HL-60/S4 (cell line): ENCODE data around the gene PTGER4.

Source experiments
- in situ Hi-C: fragments of 300-500 bp; cut with MboI; formaldehyde crosslinking; loops from 2 replicates; pipeline ENCODE4 v1.14.3; 2022; ENCODE audit warnings: low sequenced_read_pairs

The PTGER4 gene

GRCh38 chr5:40669606-40670390 is 9.9 kb upstream of the PTGER4 start:
- in situ Hi-C loops = no loop called here

GRCh38 chr5:40672425-40672824 is 7.3 kb upstream of the PTGER4 start:
- in situ Hi-C loops = no loop called here

- in situ Hi-C loops = no loop called here
These were observed 5.0 kb upstream of the PTGER4 start for GRCh38 chr5:40674661-40675235.

GRCh38 chr5:40675396-40676133 is 4.2 kb upstream of the PTGER4 start:
- in situ Hi-C loops = no loop called here

- in situ Hi-C loops = no loop called here
These were observed 2.9 kb upstream of the PTGER4 start for GRCh38 chr5:40676613-40677343.

GRCh38 chr5:40677456-40677855 is 2.3 kb upstream of the PTGER4 start:
- in situ Hi-C loops = no loop called here

GRCh38 chr5:40678026-40678425 is 1.7 kb upstream of the PTGER4 start:
- in situ Hi-C loops = no loop called here

- in situ Hi-C loops = no loop called here
These were observed 1.1 kb upstream of the PTGER4 start for GRCh38 chr5:40678460-40679147.

GRCh38 chr5:40679148-40679912 is 385 bp upstream of the PTGER4 start:
- in situ Hi-C loops = no loop called here

GRCh38 chr5:40680741-40681362 is 1.1 kb downstream of the PTGER4 start:
- in situ Hi-C loops = no loop called here

- in situ Hi-C loops = no loop called here
These were observed 1.8 kb downstream of the PTGER4 start for GRCh38 chr5:40681363-40682153.

GRCh38 chr5:40682154-40683017 is 2.7 kb downstream of the PTGER4 start:
- in situ Hi-C loops = no loop called here

GRCh38 chr5:40683305-40683704 is 3.6 kb downstream of the PTGER4 start:
- in situ Hi-C loops = no loop called here

- in situ Hi-C loops = no loop called here
These were observed 5.5 kb downstream of the PTGER4 start for GRCh38 chr5:40685193-40685592.

- in situ Hi-C loops = no loop called here
These were observed 6.3 kb downstream of the PTGER4 start for GRCh38 chr5:40685976-40686486.

GRCh38 chr5:40687321-40687720 is 7.6 kb downstream of the PTGER4 start:
- in situ Hi-C loops = no loop called here

GRCh38 chr5:40688127-40688761 is 8.5 kb downstream of the PTGER4 start:
- in situ Hi-C loops = no loop called here
